ENCODE results near the gene TCEAL8.

GRCh38 chrX:103254171-103254824 lies 657 bp downstream of the TCEAL8 start:
- no peak for TF ChIP-seq CTCF (IDR thresholded peaks at IDR 0.05)
- no peak for TF ChIP-seq POLR2A (IDR thresholded peaks at IDR 0.05)
